Neural cell (in vitro differentiated cells): ENCODE data around the gene PRKCA. TPM values are rescaled to one million over a fixed set of nuclear protein-coding genes. Genes with fewer than 3 reads are reported as not detected.

Experiments used
- H2AFZ ChIP-seq: fragments of 200-600, 300-800 bp; sonication (generic), shearing (Covaris generic); 2 replicates; pipeline ENCODE4 v1.6.0; 2014; ENCODE audit warnings: low read depth, mild to moderate bottlenecking, antibody characterized with exemption, low read length, moderate library complexity
- H3F3A ChIP-seq: fragments of 200-600 bp; shearing (Covaris generic); 2 replicates; pipeline ENCODE4 v1.6.1; 2016; ENCODE audit warnings: mild to moderate bottlenecking, moderate library complexity, mixed read lengths, antibody characterized with exemption, low read length; ENCODE audit not compliant: insufficient read depth, poor library complexity, severe bottlenecking
- H3K27ac ChIP-seq: fragments of 200-600, 300-800 bp; sonication (generic), shearing (Covaris generic); 2 replicates; pipeline ENCODE4 v1.5.1; 2014; ENCODE audit warnings: mild to moderate bottlenecking, low read length, moderate library complexity
- H3K27me3 ChIP-seq: fragments of 300-800, 200-600 bp; sonication (generic), shearing (Covaris generic); 2 replicates; pipeline ENCODE4 v1.6.0; 2014; ENCODE audit warnings: mild to moderate bottlenecking, low read depth, low read length, moderate library complexity; ENCODE audit not compliant: insufficient read depth
- H3K36me3 ChIP-seq: fragments of 300-800, 200-600 bp; sonication (generic), shearing (Covaris generic); 2 replicates; pipeline ENCODE4 v1.5.1; 2014; ENCODE audit warnings: mild to moderate bottlenecking, antibody characterized with exemption, low read length, moderate library complexity; ENCODE audit not compliant: insufficient read depth
- H3K4me2 ChIP-seq: fragments of 300-800, 200-600 bp; sonication (generic), shearing (Covaris generic); 2 replicates; pipeline ENCODE4 v1.6.0; 2014; ENCODE audit warnings: mild to moderate bottlenecking, low read length
- H3K4me3 ChIP-seq: fragments of 300-800, 200-600 bp; sonication (generic), shearing (Covaris generic); 2 replicates; pipeline ENCODE4 v1.5.1; 2014; ENCODE audit warnings: mild to moderate bottlenecking, low read length, moderate library complexity
- H3K79me2 ChIP-seq: fragments of 200-600 bp; shearing (Covaris generic); replicated peaks from 2 replicates; pipeline ENCODE4 v1.6.0; 2014; ENCODE audit warnings: mild to moderate bottlenecking, low read length, moderate library complexity; ENCODE audit not compliant: insufficient read depth
- H3K9ac ChIP-seq: fragments of 300-800, 200-600 bp; sonication (generic), shearing (Covaris generic); 2 replicates; pipeline ENCODE4 v1.6.1; 2016; ENCODE audit warnings: mild to moderate bottlenecking, low read length, mixed read lengths
- H3K9me2 ChIP-seq: fragments of 200-600 bp; shearing (Covaris generic); 2 replicates; pipeline ENCODE4 v1.6.1; 2016; ENCODE audit warnings: mild to moderate bottlenecking, low read length, mixed read lengths; ENCODE audit not compliant: insufficient read depth
- H3K9me3 ChIP-seq: fragments of 200-600, 300-800 bp; sonication (generic), shearing (Covaris generic); 2 replicates; pipeline ENCODE4 v1.6.1; 2016; ENCODE audit warnings: mild to moderate bottlenecking, mixed run types, low read length, moderate library complexity, mixed read lengths
- H4K20me1 ChIP-seq: fragments of 200-600 bp; shearing (Covaris generic); 2 replicates; pipeline ENCODE4 v1.6.1; 2016; ENCODE audit warnings: mild to moderate bottlenecking, mixed run types; ENCODE audit not compliant: insufficient read depth
- CTCF ChIP-seq: fragments of 450-650 bp; IDR thresholded peaks from 2 replicates; pipeline ENCODE4 v1.5.1; 2014; ENCODE audit warnings: antibody characterized with exemption, mild to moderate bottlenecking, moderate library complexity; ENCODE audit not compliant: poor library complexity, severe bottlenecking
- EP300 ChIP-seq: fragments of 450-650 bp; conservative IDR thresholded peaks from 2 replicates; pipeline ENCODE4 v1.6.1; 2014; ENCODE audit warnings: antibody characterized with exemption, mild to moderate bottlenecking, moderate library complexity; ENCODE audit not compliant: poor library complexity, severe bottlenecking
- EZH2 ChIP-seq: fragments of 200-600, 300-800 bp; shearing (Covaris generic), sonication (generic); IDR thresholded peaks from 2 replicates; pipeline ENCODE4 v1.6.1; 2014; ENCODE audit warnings: antibody characterized with exemption, low read length, borderline replicate concordance, mild to moderate bottlenecking; ENCODE audit not compliant: insufficient read depth, poor library complexity, severe bottlenecking
- MXI1 ChIP-seq: fragments of 450-650 bp; conservative IDR thresholded peaks from 2 replicates; pipeline ENCODE4 v1.6.1; 2014; ENCODE audit warnings: antibody characterized with exemption, mild to moderate bottlenecking; ENCODE audit not compliant: poor library complexity, severe bottlenecking
- POLR2AphosphoS5 ChIP-seq: IDR thresholded peaks from 2 replicates; pipeline ENCODE4 v1.6.1; 2012
- RAD21 ChIP-seq: fragments of 450-650 bp; conservative IDR thresholded peaks from 2 replicates; pipeline ENCODE4 v1.6.1; 2014; ENCODE audit warnings: antibody characterized with exemption, mild to moderate bottlenecking, moderate library complexity
- REST ChIP-seq: IDR thresholded peaks from 2 replicates; pipeline ENCODE4 v1.6.1; 2012; ENCODE audit warnings: borderline replicate concordance
- SMC3 ChIP-seq: fragments of 450-650 bp; conservative IDR thresholded peaks from 2 replicates; pipeline ENCODE4 v1.6.1; 2014; ENCODE audit warnings: antibody characterized with exemption, mild to moderate bottlenecking, moderate library complexity; ENCODE audit not compliant: poor library complexity
- TAF1 ChIP-seq: IDR thresholded peaks from 2 replicates; pipeline ENCODE4 v1.6.1; 2012; ENCODE audit warnings: low read depth
- polyA plus RNA-seq: library from polyadenylated mRNA; depleted of rRNA; stranded (reverse); fragments of >200 nt; gene quantifications from 2 replicates; pipeline ENCODE4 v1.2.3, GENCODE V29; 2014

PRKCA gene
- polyA plus RNA-seq, 1 donor from 2014 or later, result 5.9 TPM

GRCh38 chr17:66533986-66534385, 231.6 kb downstream of the PRKCA start:
- no peak overlapping the region for H3K4me2 ChIP-seq
- no peak overlapping the region for H2AFZ ChIP-seq
- H3K27ac ChIP-seq, result no peak overlapping the region
- no peak overlapping the region for H3K4me3 ChIP-seq
- H3K9me2 ChIP-seq, result no peaks in the 10 kb centered on the region
- H3K79me2 ChIP-seq, result no peaks in the 10 kb centered on the region
- H3K36me3 ChIP-seq, result no peaks in the 10 kb centered on the region
- TF ChIP-seq RAD21, result no peak
- no peak for TF ChIP-seq MXI1
- TF ChIP-seq TAF1, result no peak
- TF ChIP-seq EZH2, result no peak
- no peak for TF ChIP-seq REST
- no peak for TF ChIP-seq EP300
- no peak for TF ChIP-seq SMC3
- no peak for TF ChIP-seq POLR2AphosphoS5
- no peak for TF ChIP-seq CTCF
- H3K9ac ChIP-seq, result no peak overlapping the region
- H3K27me3 ChIP-seq, result no peaks in the 10 kb centered on the region
- H3K9me3 ChIP-seq, result no peaks in the 10 kb centered on the region
- H4K20me1 ChIP-seq, result no peaks in the 10 kb centered on the region
- no peaks in the 10 kb centered on the region for H3F3A ChIP-seq

- TF ChIP-seq POLR2AphosphoS5 (no peak), RAD21 (no peak), EZH2 (no peak), MXI1 (no peak), CTCF (no peak)
- Histone ChIP-seq H3F3A (no peaks in the 10 kb centered on the region), H3K9ac (no peak overlapping the region), H3K4me3 (no peak overlapping the region), H2AFZ (no peak overlapping the region), H3K79me2 (no peaks in the 10 kb centered on the region), H3K9me2 (no peaks in the 10 kb centered on the region), H3K36me3 (no peaks in the 10 kb centered on the region), H4K20me1 (no peaks in the 10 kb centered on the region), H3K27me3 (no peaks in the 10 kb centered on the region), H3K27ac (no peak overlapping the region), H3K4me2 (no peak overlapping the region), H3K9me3 (no peaks in the 10 kb centered on the region)
Measured at GRCh38 chr17:66535611-66536010, 233.2 kb downstream of the PRKCA start.
